ENCODE results near the gene PSMD9.
"Not testable (repeated sequence)": the region's sequence is repeated elsewhere in the genome, so short reads cannot be mapped to it uniquely, and the experiment has no call there.

The PSMD9 gene

DNA sequence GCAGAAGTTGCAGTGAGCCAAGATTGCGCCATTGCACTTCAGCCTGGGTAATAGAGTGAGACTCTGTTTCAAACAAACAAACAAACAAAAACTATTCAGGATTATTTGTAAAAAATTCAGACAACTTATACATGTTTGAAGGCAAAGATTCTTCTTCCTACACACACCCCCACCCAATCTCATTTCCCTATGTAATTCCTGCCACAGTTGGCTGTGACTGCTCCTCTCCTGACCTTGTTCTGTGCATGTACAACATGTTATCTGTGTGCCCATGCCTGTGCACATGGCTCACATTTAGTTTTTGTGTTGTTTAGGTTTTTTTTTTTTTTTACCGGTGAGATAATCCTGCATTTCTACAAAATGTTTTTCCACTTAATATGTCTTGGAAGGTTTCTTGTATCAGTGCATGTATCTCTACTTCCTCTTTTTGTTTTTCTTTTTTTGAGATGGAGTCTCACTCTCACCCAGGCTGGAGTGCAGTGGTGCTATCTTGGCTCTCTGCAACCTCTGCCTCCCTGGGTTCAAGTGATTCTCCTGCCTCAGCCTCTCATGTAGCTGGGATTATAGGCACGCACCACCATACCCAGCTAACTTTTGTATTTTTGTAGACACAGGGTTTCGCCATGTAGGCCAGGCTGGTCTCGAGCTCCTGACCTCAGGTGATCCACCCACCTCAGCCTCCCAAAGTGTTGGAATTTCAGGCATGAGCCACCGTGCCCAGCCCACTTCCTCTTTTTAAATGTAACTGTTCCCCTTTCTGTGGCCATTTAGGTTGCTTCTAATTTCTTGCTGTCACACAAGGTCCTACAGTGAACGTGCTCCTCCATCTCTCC, 38.5 kb downstream of the PSMD9 start:
- DNase-seq: no peak

- DNase-seq: no peak
Observed at GRCh38 chr12:121927813-121928212, 39.2 kb downstream of the PSMD9 start.

GRCh38 chr12:121929545-121929944, 41.0 kb downstream of the PSMD9 start:
- DNase-seq: not testable (repeated sequence)

GRCh38 chr12:121930862-121931261, 42.3 kb downstream of the PSMD9 start:
- no peak for DNase-seq

DNA sequence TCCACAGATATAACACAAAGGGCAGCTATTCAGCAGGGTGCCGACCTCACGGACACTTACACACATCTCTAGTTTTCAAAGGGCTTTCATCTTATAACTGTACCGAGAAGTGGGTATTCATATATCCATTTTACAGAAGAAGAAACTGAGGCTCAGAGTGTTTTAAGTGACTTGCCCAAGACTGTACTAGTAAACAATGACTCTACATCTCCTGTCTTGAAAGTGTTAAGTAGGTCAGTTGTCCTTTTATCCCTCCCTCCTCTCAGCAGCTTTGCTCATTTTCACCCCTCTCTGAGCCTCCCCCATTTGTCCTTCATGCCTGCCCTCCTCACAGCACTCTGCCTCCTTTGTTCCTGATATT, 43.6 kb downstream of the PSMD9 start:
- no peak for DNase-seq

DNA sequence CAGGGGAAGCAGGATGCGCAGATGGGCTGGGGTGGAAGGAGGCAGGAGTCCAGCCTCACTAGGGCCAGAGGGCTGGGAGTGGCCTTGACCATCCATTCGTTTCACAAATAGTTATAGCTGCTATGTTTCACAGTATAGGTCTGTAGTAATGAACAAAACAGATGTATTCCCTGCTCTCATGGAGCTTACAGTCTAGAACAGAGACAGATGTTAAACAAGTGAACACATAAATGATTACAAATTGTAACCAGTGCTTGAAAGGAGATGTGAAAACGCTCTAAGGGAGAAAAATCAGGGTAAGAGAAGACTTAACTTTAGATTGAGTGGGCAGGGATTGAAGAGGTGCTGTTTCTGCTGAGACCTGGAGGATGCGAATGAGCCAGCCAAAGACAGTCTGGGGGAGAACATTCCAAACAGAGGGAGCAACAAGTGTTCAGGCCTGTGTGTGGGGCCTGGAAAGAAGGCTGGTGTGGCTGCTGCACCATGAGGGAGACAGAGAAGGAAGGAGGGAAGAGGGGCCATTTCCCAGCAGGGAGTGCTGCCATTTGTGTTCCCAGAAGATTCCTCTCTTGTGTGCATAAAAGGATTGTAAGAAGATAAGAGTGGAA, 44.4 kb downstream of the PSMD9 start:
- no peak for DNase-seq

- no peak for DNase-seq
Observed at GRCh38 chr12:121933522-121934308, 45.1 kb downstream of the PSMD9 start.

- no peak for DNase-seq
Observed at GRCh38 chr12:121934309-121934664, 45.7 kb downstream of the PSMD9 start.

- no peak for DNase-seq
Observed at GRCh38 chr12:121937654-121938053, 49.1 kb downstream of the PSMD9 start.

GRCh38 chr12:121939186-121939585, 50.6 kb downstream of the PSMD9 start:
- DNase-seq: no peak

DNA sequence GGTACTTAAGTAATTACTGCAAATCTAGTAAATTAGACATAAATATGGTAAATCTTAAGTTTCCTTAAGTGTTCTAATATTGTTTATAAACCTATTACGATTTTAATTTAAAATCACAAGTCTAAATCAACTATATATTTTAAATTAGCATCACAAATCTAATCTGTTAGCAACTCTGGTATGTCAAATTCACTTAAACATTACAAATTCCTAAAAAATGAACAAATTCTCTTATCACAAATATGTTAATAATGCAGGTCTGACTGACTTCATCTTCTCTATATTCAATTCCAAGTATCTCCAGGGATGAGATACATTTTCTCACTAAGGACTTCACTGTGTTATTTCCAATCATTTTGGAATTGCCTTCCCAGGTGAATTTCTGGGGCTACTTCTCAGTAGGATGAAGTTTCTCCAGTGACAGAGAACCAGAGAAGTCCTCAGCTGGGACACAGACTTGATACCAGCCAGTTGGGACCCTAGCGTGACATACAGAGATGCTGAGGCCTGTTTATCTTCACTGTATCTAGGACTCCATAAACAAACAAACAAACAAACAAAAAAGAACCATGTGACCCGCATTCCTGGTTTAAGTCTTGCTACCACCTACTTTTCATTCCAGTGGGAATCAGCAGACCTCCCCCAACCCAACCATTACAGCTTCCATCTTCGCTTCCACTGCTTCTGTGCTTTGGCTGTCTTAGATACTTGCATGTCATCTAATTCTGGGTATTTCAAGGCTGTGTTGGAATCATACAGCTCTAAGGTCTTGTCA, 51.6 kb downstream of the PSMD9 start:
- DNase-seq: no peak

GRCh38 chr12:121942145-121942718, 53.6 kb downstream of the PSMD9 start:
- DNase-seq: no peak

GRCh38 chr12:121943926-121944325, 55.3 kb downstream of the PSMD9 start:
- no peak for DNase-seq

- DNase-seq: no peak
Observed at GRCh38 chr12:121946313-121947025, 57.9 kb downstream of the PSMD9 start.

GRCh38 chr12:121947981-121948380, 59.4 kb downstream of the PSMD9 start:
- no peak for DNase-seq

DNA sequence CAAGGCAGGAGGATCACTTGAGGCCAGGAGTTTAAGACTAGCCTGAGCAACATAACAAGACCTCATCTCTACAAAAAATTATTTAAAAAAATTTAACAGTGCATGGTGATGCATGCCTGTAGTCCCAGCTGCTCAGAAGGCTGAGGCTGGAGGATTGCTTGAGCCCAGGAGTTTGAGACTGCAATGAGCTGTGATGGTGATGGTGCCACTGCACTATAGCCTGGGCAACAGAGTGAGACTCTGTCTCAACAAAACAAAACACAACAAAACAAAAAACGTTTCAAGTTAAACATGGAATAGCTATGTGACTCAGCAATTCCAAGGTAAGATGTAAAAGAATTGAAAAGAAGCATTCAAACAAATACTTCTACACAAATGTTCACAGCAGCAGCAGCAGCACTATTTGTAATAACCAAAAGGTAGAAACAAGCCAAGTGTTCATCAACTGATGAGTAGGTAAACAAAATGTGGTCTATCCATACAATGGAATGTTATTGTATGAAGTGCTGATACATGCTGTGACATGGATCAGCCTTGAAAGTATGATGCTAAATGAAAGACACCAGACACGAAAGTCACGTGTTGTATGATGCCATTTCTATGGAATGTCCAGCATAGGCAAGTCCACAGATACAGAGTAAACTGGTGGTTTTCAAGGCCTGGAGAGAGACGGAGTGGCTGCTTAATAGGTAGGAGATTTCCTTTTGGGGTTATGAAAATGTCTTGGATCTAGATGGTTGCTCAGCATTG, 61.2 kb downstream of the PSMD9 start:
- DNase-seq: no peak

- DNase-seq: no peak
Observed at GRCh38 chr12:121953117-121953692, 64.6 kb downstream of the PSMD9 start.

DNA sequence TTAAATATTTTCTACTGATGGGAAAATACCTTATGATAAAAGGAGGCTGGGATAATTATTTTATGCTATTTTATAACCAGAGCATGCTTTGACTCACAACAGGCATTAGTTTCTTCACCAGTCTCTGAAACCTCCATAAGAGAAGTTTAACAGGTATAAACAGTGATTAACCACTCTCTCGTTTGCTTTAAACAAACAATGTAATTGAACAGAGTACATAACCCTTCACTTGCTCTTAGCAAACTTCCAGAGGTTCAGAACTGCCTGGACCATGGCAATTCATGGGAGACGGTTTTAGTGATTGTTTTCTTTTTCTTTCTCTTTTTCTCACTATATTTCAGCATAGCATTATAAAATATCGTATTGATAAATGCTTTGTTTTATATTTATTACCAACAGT, 65.1 kb downstream of the PSMD9 start:
- DNase-seq: no peak

DNA sequence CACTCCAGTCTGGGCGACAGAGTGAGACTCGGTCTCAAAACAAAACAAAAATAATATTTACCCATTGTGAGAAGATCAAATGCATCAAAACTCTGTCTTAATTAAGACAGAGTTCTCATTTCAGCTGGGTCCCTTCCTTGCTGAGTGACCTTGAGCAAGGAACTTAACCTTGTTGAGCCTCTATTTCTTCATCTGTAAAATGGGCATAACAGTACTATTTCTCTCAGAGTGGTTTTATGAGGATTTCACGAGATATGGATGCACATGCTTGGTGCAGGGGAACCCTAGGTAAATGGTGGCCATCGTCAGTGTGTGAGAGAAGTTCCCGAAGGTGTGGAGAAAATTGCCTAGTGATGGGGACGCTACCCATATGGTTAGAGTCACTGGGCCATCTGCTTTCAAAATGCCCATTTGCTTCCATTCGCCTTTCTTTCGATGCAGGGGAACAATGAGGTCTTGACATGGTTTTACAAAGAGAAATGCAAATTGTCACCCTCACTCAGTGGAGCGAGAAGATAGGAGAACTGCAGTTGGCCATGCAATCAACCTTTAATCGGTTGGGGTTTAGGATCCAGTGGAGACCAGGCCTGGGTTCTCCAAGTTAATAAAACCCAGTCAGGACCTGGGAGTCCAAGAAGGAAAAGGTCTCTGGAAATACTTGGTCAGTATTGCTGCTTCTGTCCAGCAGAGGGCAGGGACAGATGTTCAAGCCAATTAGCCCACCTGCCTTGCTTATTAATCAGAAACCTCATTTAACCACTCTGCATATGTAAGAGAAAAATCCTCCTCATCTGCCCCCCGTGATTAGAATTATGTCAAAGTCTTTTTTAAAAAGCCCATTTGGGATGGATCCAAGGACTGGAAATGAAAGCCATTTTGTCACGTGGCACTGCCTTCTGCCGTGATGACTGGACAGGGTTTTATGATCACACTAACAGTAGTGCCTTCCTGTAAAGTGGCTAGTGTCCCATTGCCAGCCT, 67.0 kb downstream of the PSMD9 start:
- DNase-seq: no peak
